ENCODE results near the gene GTSE1.

GRCh38 chr22:46319319-46319718, 22.6 kb downstream of the GTSE1 start:
- TF ChIP-seq POLR2AphosphoS5 (IDR thresholded peaks at IDR 0.05; ENCODE audit: low read depth, low read length) (no peak), POLR2A (IDR thresholded peaks at IDR 0.05; ENCODE audit: low read depth, low read length) (no peak)
